Right lobe of liver (tissue), 4 donors: ENCODE results near the gene METTL22.

Experiments
- CTCF ChIP-seq, 4 donors: fragments of 200-600 bp in 3 of 4; fragments of 450-650 bp in 1 of 4; IDR thresholded peaks; one replicate each; pipeline versions ENCODE4 v1.5.1 to v1.8.0; 2016 to 2022; ENCODE audit warnings: antibody characterized with exemption in 4 of 4, mild to moderate bottlenecking in 2 of 4
- POLR2A ChIP-seq: fragments of 450-650 bp; IDR thresholded peaks from one replicate; pipeline ENCODE4 v1.6.1; 2017; ENCODE audit warnings: antibody characterized with exemption, mild to moderate bottlenecking
- donor health status: DM: no; HTN: no; CAD: no.
- donor health status: DM: no; HTN: no; CAD: no.
- donor health status: DM: no; HTN: yes; CAD: no.

- TF ChIP-seq CTCF (IDR thresholded peaks at IDR 0.05) (no peak), POLR2A (no peak)
These were observed 56.0 kb downstream of the METTL22 start for GRCh38 chr16:8677481-8677880.
